Measurements from ENCODE around the gene BTG4.

Gene BTG4

DNA sequence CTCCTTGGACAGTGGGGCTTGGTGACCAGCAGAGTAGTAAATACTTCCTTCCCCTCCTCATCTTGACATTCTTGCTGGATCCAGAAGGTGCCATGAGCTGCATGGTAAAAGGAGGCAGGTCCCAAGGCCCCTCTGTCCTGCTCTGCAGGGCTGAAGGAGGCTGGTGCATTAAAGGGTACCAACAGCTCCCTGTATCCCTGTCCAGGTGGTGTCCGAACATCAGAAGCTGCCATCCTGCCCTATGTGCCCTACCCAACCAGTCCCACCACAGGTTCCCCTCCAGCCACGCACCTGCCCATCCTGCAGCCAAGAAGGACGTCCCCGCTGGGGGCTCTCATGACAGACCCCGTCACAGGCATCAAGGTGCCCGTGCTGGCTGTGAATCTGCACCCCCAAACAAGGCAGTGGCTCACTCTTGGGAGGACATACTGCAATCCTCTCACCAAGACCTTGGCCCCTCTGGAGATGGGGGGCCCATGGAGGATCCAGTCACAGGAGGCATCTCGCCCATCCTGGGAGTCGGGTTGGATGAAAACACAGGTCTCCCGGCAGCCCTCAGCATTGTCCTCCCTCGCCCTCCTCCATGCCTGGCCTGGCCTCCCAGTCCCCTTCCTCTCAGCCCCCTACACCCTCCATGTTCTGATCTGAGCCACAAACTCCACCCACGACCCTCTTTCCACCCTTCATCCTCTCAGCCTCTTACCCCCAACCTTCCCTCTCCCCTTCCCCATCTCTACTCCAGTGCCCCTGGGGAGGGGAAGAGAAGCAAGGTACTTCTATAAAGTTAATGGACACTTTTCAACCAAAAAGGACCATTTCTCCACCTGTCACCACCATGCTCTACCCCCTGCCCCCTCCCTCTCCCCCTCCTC is 55.1 kb downstream of the BTG4 start:
- in situ Hi-C loops (cut with MboI; ENCODE audit: low sequenced_read_pairs): loop anchor here (25.0 kb wide), 1 partner anchor 330 kb away; no protein-coding TSS in a partner anchor

DNA sequence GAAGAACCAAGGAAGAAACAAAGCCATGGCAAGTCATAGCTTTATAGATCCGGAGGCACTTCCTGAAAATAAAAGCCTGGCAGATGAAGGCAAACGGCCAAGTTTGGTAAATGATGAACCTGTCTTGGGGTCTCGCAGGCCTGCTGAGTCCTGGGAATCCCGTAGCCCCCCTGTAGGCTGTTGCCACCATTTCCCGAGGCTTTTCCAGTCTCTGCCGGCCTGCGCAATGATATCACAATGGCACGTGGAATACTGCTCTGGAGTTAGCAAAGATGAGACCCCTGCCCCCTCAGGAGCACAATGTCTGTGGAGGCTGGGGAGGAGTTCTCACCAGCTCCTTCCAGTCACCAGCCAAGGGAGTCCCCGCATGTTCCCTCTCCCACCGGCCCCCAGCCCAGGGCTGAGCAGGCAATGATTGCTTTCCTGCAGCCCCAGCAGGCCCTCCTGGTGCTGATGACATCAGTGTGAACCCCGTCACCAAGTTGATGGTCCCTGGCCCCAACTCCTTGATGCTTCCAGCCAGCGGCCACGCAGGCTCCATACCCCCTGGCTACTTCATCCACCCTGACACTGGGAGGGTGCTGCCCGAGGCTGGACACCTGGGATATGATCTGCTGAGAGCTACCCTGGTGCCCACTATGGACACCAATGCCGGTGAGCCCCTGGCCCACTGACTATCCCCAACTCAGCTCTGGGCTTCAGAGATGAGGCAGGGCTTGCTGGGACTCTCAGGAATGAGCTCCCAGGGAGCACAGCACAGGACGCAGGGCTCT is 55.9 kb downstream of the BTG4 start:
- in situ Hi-C loops (cut with MboI; ENCODE audit: low sequenced_read_pairs): loop anchor here (25.0 kb wide), 1 partner anchor 331 kb away; no protein-coding TSS in a partner anchor

- in situ Hi-C loops (cut with MboI; ENCODE audit: low sequenced_read_pairs): loop anchor here (25.0 kb wide), 1 partner anchor 332 kb away; no protein-coding TSS in a partner anchor
These were observed 56.7 kb downstream of the BTG4 start for GRCh38 chr11:111455291-111456085.

- in situ Hi-C loops (cut with MboI; ENCODE audit: low sequenced_read_pairs): loop anchor here (25.0 kb wide), 1 partner anchor 333 kb away; no protein-coding TSS in a partner anchor
These were observed 57.5 kb downstream of the BTG4 start for GRCh38 chr11:111454561-111455192.

GRCh38 chr11:111452817-111453552 is 59.2 kb downstream of the BTG4 start:
- in situ Hi-C loops (cut with MboI; ENCODE audit: low sequenced_read_pairs): loop anchor here (25.0 kb wide), 1 partner anchor 334 kb away; no protein-coding TSS in a partner anchor

GRCh38 chr11:111452146-111452545 is 60.0 kb downstream of the BTG4 start:
- in situ Hi-C loops (cut with MboI; ENCODE audit: low sequenced_read_pairs): loop anchor here (25.0 kb wide), 1 partner anchor 335 kb away; no protein-coding TSS in a partner anchor

- in situ Hi-C loops (cut with MboI; ENCODE audit: low sequenced_read_pairs): loop anchor here (25.0 kb wide), 1 partner anchor 337 kb away; no protein-coding TSS in a partner anchor
These were observed 61.5 kb downstream of the BTG4 start for GRCh38 chr11:111450480-111451320.

DNA sequence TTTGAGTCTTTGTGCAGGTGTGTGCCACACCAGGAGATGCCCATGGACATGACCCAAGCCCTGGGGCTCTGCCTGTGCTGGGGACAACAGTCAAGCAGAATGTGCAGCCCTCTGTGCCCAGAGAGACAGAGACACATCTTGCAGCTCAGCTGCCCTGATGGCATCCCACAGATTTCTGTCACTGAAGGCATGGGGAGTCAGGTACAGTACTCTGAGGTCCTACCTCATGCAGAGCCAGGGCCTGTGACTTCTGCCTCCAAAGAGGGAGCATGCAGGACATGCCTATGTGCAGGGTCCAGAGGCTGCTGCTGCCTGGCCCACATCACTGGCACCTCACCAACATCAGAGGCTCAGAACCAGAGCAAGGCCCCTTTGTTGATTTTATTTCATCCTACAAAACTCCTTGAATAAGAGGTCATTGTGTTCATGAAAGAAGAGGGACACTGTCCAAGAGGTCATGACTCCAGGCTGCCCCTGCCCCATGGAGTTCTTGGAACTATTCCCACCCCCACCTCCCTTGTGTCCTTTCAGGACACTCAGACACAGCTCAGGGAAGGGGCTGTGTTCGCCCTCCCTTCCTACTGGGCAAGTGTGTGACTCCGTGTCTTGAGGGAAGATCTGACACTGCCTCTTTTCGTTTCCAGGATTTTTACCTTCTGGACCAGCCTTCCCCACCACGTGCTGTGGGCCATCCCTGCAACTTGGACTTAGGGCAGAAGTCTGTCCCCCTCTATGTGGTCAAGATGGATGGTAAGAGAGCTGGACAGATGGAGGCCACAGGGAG is 62.3 kb downstream of the BTG4 start:
- in situ Hi-C loops (cut with MboI; ENCODE audit: low sequenced_read_pairs): loop anchor here (25.0 kb wide), 2 partner anchors 337 to 988 kb away; no protein-coding TSS in a partner anchor

DNA sequence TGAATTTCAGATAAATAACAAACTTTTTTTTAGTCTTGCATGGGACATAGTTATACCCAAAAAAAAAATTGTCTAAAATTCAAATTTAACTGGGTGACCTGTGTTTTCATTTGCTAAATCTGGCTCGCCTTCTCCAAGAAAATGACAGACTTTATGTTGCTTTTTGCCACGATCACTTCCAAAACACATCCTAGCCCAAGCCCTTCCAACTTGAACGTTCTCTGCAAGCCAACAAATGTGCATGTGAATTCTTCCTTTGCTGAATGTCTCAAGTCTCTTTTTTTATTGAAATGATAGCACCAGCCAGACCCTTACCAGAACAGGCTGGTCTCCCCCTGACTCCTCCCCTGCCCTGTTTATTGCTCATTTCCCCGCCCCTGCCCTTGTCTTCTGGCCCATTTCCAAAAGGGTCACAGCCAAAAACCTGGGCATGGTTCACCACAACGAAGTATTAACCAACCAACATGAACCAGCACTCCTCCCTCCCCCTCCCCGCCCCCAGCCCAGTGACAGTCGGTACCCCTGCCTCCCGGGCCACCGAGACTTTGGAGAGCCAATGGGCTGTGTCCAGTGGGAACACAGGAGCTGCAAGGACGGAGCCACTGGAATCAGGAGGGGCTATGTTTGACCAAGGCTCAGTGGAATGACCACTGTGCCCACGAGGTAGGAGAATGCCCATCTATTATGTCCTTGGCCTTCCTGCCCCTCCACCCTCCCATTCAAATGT is 63.2 kb downstream of the BTG4 start:
- in situ Hi-C loops (cut with MboI; ENCODE audit: low sequenced_read_pairs): loop anchor here (25.0 kb wide), 1 partner anchor 987 kb away; no protein-coding TSS in a partner anchor

DNA sequence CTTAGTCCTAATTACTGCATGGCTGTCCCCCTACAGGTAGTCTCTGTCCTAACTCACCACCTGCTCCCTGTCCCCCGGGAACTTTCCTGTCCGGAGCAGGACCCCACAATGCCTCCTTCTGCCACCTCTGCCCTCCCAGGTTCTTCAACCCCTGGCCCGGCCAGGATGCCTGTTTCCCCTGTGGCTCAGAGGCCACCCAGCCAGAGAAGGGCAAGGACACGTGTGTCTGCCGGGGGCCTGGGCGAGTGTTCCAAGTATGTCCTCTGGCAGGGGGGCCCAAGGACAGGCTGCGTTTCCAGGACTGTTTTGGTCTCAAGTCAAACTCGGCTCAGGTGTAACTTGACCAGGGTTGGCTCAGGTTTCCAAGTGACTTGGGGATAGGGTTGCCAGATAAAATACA is 63.8 kb downstream of the BTG4 start:
- in situ Hi-C loops (cut with MboI; ENCODE audit: low sequenced_read_pairs): loop anchor here (25.0 kb wide), 1 partner anchor 986 kb away; no protein-coding TSS in a partner anchor

GRCh38 chr11:111447931-111448330 is 64.3 kb downstream of the BTG4 start:
- in situ Hi-C loops (cut with MboI; ENCODE audit: low sequenced_read_pairs): loop anchor here (25.0 kb wide), 1 partner anchor 986 kb away; no protein-coding TSS in a partner anchor

- in situ Hi-C loops (cut with MboI; ENCODE audit: low sequenced_read_pairs): loop anchor here (25.0 kb wide), 1 partner anchor 985 kb away; no protein-coding TSS in a partner anchor
These were observed 65.1 kb downstream of the BTG4 start for GRCh38 chr11:111447112-111447471.

DNA sequence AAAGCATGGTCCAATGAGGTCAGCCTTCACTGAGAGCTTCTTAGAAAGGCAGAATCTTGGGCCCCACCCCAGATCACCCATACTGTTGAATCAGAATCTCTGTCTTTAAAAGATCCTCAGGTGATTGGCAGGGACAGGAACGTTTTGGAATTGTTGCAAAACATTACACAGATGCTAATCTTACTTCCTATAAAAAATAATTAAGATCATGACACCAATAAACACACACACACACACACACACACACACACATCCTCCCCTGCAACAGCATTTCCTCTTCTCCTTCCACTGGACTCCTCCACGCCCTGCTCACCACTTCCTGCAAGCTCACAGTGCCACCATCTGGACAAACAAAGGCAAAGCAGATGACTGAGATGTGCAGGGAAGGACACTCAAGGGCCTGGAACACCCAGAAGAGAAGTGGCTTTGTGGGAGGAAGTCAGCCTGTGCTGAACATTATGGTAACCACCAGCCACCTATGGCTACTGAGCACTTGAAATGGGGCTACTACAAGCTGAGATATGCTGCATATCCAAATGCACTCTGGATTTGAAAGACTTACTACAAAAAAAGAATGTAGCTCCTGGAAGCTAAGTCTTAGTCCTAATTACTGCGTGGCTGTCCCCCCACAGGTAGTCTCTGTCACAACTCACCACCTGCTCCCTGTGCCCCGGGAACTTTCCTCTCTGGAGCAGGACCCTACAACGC is 65.6 kb downstream of the BTG4 start:
- in situ Hi-C loops (cut with MboI; ENCODE audit: low sequenced_read_pairs): loop anchor here (25.0 kb wide), 1 partner anchor 984 kb away; no protein-coding TSS in a partner anchor

GRCh38 chr11:111445586-111445985 is 66.6 kb downstream of the BTG4 start:
- in situ Hi-C loops (cut with MboI; ENCODE audit: low sequenced_read_pairs): loop anchor here (25.0 kb wide), 1 partner anchor 983 kb away; no protein-coding TSS in a partner anchor

Data from HL-60/S4 (cell line).